Measurements from ENCODE around the gene CASP1. TPM values are rescaled to one million over a fixed set of nuclear protein-coding genes. Genes with fewer than 3 reads are reported as not detected.

Gene CASP1
- total and polyA plus RNA-seq, 10 of the 15 experiments (the other 5 are each of a cell fraction or from before 2014, with no cell fraction given), result 9.0 to 39.7 (median 17.6) TPM

DNA sequence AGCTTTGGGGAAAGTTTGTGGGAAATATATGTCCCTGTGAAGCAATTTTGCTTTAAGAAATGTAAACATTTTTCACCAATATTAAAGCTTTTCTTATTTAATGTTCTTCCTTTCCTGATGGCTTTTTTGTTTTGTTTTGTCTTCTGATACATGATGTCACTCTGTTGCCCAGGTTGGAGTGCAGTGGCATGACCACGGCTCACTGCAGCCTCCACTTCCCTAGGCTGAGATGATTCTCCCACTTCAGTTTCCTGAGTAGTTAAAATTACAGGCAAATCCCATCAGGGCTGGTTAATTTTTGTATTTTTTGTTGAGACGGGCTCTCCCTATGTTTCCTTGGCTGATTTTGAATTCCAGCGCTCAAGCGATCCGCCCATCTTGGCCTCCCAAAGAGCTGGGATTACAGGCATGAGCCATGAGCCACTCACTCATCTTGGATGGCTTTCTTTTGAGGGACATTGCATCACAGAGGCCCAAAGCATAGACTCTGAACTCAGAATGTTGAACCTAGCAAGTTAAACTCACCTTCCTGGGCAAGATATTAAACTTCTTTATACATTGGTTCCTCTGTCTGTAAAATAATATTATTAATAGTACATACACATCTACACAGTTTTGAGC, 10.8 kb upstream of the CASP1 start:
- no peak for DNase-seq (ENCODE audit: low read depth, low spot score)
- H3K4me1 ChIP-seq (ENCODE audit: control insufficient read depth, insufficient read depth, low read length), result no peaks in the 10 kb centered on the region
- H3K4me3 ChIP-seq, result no peak overlapping the region; the same call in 1 of the 2 replicates
- intact Hi-C loops (cut with micrococcal nuclease; ENCODE audit: unreplicated experiment), result no loop called here
- no peaks in the 10 kb centered on the region for H3K27me3 ChIP-seq (replicated peaks in 1 of 2; ENCODE audit: control insufficient read depth in 2 of 2, insufficient read depth in 2 of 2, low read length in 1 of 2)
- H3K27ac ChIP-seq (ENCODE audit: control insufficient read depth, insufficient read depth), result no peak overlapping the region
- no peak for ATAC-seq
- WGBS (ENCODE audit: insufficient coverage, insufficient replicate concordance, low lambda C conversion rate, missing lambda C conversion rate), result 65% methylated on average over 5 of the region's 5 CpGs
- H3K79me2 ChIP-seq (ENCODE audit: control insufficient read depth, insufficient read depth, low read length), result no peaks in the 10 kb centered on the region
- no peaks in the 10 kb centered on the region for H4K20me1 ChIP-seq (ENCODE audit: control insufficient read depth, insufficient read depth)
- TF ChIP-seq SRF (IDR thresholded peaks at IDR 0.05; ENCODE audit: low read depth in 2 of 2, low read length in 2 of 2) (no peak), PAX5 (IDR thresholded peaks at IDR 0.05; ENCODE audit: borderline replicate concordance, low read depth, low read length) (no peak), ZNF384 (IDR thresholded peaks at IDR 0.05; ENCODE audit: borderline replicate concordance, low read depth, low read length) (no peak), KDM1A (IDR thresholded peaks at IDR 0.05; ENCODE audit: borderline replicate concordance) (no peak), ZNF217 (IDR thresholded peaks at IDR 0.05) (no peak), ZZZ3 (IDR thresholded peaks at IDR 0.05; ENCODE audit: control insufficient read depth, insufficient read length, low read depth) (no peak), ZBTB11 (CRISPR knock-in tag; IDR thresholded peaks at IDR 0.05) (no peak), MTA3 (IDR thresholded peaks at IDR 0.05; ENCODE audit: borderline replicate concordance, low read length) (no peak), ZNF207 (IDR thresholded peaks at IDR 0.05; ENCODE audit: borderline replicate concordance) (no peak), CHD2 (IDR thresholded peaks at IDR 0.05; ENCODE audit: borderline replicate concordance, low read depth, low read length) (no peak)
- no peak overlapping the region for H3K9ac ChIP-seq (ENCODE audit: control insufficient read depth, insufficient read depth, low read length)
- peak overlapping the region; percentile 86 for H2AFZ ChIP-seq (ENCODE audit: control insufficient read depth, low read depth, low read length)
- BruUV-seq (replicated peaks), result no TSS peak
- in situ Hi-C loops (cut with MboI), result no loop called here
- H3K36me3 ChIP-seq (ENCODE audit: control insufficient read depth in 2 of 2, insufficient read depth in 2 of 2, low read length in 1 of 2), result no peaks in the 10 kb centered on the region
- H3K9me3 ChIP-seq (replicated peaks; ENCODE audit: control insufficient read depth, insufficient read depth, low read length), result no peaks in the 10 kb centered on the region
- ChIA-PET POLR2A (no interaction called here), SMC1A (ENCODE audit: uncharacterized antibody, unreplicated experiment) (interaction anchor here (0.6 kb wide), 1 partner anchor 905 kb away, joined by 5 read pairs; no protein-coding TSS in a partner anchor), RAD21 (ENCODE audit: unreplicated experiment) (interaction anchor here (1.7 kb wide), 1 partner anchor 10 kb away, joined by 5 read pairs; the partner anchor contains the start of gene CASP1), CTCF (no interaction called here)
- no peak overlapping the region for H3K4me2 ChIP-seq (ENCODE audit: control insufficient read depth, insufficient read depth)
- FAIRE-seq, result no peak
